Ovary (tissue), 3 donors: ENCODE results near the gene CNNM3.

Experiments
- EP300 ChIP-seq: sonication (generic); formaldehyde crosslinking; IDR thresholded peaks from one replicate; pipeline ENCODE4 v1.6.1; 2017; ENCODE audit warnings: antibody characterized with exemption
- TF ChIP-seq, protein P1 (sequence below), 3 donors: fragments of 450-650 bp in 2 of 3; fragments of 200-600 bp in 1 of 3; IDR thresholded peaks; one replicate each; pipeline versions ENCODE4 v1.5.1 to v1.8.0; 2016 to 2022; ENCODE audit warnings: antibody characterized with exemption in 3 of 3, mild to moderate bottlenecking in 1 of 3
- donor health status: DM: no; HTN: no; CAD: no.

- TF ChIP-seq, protein P1, sequence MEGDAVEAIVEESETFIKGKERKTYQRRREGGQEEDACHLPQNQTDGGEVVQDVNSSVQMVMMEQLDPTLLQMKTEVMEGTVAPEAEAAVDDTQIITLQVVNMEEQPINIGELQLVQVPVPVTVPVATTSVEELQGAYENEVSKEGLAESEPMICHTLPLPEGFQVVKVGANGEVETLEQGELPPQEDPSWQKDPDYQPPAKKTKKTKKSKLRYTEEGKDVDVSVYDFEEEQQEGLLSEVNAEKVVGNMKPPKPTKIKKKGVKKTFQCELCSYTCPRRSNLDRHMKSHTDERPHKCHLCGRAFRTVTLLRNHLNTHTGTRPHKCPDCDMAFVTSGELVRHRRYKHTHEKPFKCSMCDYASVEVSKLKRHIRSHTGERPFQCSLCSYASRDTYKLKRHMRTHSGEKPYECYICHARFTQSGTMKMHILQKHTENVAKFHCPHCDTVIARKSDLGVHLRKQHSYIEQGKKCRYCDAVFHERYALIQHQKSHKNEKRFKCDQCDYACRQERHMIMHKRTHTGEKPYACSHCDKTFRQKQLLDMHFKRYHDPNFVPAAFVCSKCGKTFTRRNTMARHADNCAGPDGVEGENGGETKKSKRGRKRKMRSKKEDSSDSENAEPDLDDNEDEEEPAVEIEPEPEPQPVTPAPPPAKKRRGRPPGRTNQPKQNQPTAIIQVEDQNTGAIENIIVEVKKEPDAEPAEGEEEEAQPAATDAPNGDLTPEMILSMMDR (IDR thresholded peaks at IDR 0.05): no peak
- no peak for TF ChIP-seq EP300
Measured at GRCh38 chr2:96817882-96818281, 1.8 kb downstream of the CNNM3 start.
